Transverse colon (tissue), 4 donors: ENCODE measurements around the gene DMRTA2. TPM values are rescaled to one million over a fixed set of nuclear protein-coding genes. Genes with fewer than 3 reads are reported as not detected.

Experiments used
- DNase-seq: peaks from one replicate; pipeline ENCODE4 v3.0.0-alpha.2; 2019
- H3K27ac ChIP-seq, 4 donors: fragments of 200-600 bp; sonication (generic); 2 replicates each; pipeline ENCODE4 v1.5.1; 2016 to 2018; ENCODE audit warnings: inconsistent platforms in 4 of 4
- H3K27me3 ChIP-seq: fragments of 200-600 bp; sonication (generic); 2 replicates; pipeline ENCODE4 v1.5.1; 2017; ENCODE audit warnings: inconsistent platforms
- H3K36me3 ChIP-seq, 4 donors: fragments of 200-600 bp; sonication (generic); 2 replicates each; pipeline ENCODE4 v1.5.1; 2017 to 2019; ENCODE audit warnings: inconsistent platforms in 4 of 4
- H3K4me1 ChIP-seq, 4 donors: fragments of 200-600 bp; sonication (generic); 2 replicates each; pipeline ENCODE4 v1.5.1; 2017 to 2020; ENCODE audit warnings: inconsistent platforms in 4 of 4
- H3K4me3 ChIP-seq, 4 donors: fragments of 200-600 bp; sonication (generic); 1 replicate in 1 of 4; 2 replicates in 3 of 4; pipeline versions ENCODE4 v1.5.1 to v1.6.1; 2017 to 2019; ENCODE audit warnings: inconsistent platforms in 4 of 4
- H3K9me3 ChIP-seq, 2 donors: fragments of 200-600 bp; sonication (generic); 2 replicates each; pipeline ENCODE4 v1.5.1; 2017 to 2019; ENCODE audit warnings: inconsistent platforms in 2 of 2
- CTCF ChIP-seq, 5 experiments: fragments of 200-600 bp in 3 of 5; fragments of 450-650 bp in 2 of 5; sonication (generic) in 3 of 5; IDR thresholded peaks; 1 replicate in 2 of 5; 2 replicates in 3 of 5; pipeline ENCODE4 v1.5.1; 2016 to 2017; ENCODE audit warnings: antibody characterized with exemption in 5 of 5, inconsistent platforms in 3 of 5, mild to moderate bottlenecking in 2 of 5, moderate library complexity in 1 of 5
- EP300 ChIP-seq: sonication (generic); formaldehyde crosslinking; IDR thresholded peaks from one replicate; pipeline ENCODE4 v1.6.1; 2017; ENCODE audit warnings: antibody characterized with exemption, low read depth
- POLR2A ChIP-seq: fragments of 450-650 bp; IDR thresholded peaks from one replicate; pipeline ENCODE4 v1.6.1; 2016; ENCODE audit warnings: antibody characterized with exemption, mild to moderate bottlenecking, moderate library complexity
- POLR2AphosphoS5 ChIP-seq, 3 donors: sonication (generic); formaldehyde crosslinking; IDR thresholded peaks; one replicate each; pipeline ENCODE4 v1.6.1; 2016; ENCODE audit warnings: antibody characterized with exemption in 3 of 3
- WGBS, 2 donors: methylation state at CpG; one replicate each; pipeline ENCODE4 v1.1.5; 2018; ENCODE audit warnings: low coverage in 1 of 2; 5-methylcytosine and 5-hydroxymethylcytosine counted together
- in situ Hi-C, 4 donors: fragments of 200-750 bp; cut with MboI; loops; one replicate each; pipeline versions ENCODE4 v1.15.0 to v1.15.1; 2017; ENCODE audit warnings: low sequenced_read_pairs in 3 of 4, low pct_ligation_motif_present in 1 of 4, low pct_unique_long_range_greater_than_20kb in 1 of 4
- intact Hi-C: fragments of 100-400 bp; cut with DNase I; formaldehyde crosslinking; loops from one replicate; pipeline ENCODE4 v1.15.1; 2023; ENCODE audit warnings: low total_unique reads
- total RNA-seq, 4 donors: library from RNA; depleted of rRNA; stranded (reverse); fragments of >200 nt; gene quantifications; one replicate each; pipeline ENCODE4 v1.1.0, GENCODE V29; 2016

DMRTA2 gene
- total RNA-seq, 4 donors from 2014 or later: not detected

- TF ChIP-seq CTCF (IDR thresholded peaks at IDR 0.05) (no peak), POLR2AphosphoS5 (IDR thresholded peaks at IDR 0.05) (no peak), POLR2A (no peak), EP300 (no peak)
- H3K27me3 ChIP-seq: no peaks in the 10 kb centered on the region
- in situ Hi-C loops: no loop called here
- WGBS, 2 donors: 92 to 94% methylated on average over 1 of the region's 1 CpG
- H3K36me3 ChIP-seq: no peaks in the 10 kb centered on the region
- H3K4me3 ChIP-seq: no peak overlapping the region
- DNase-seq: no peak
- no peak overlapping the region for H3K27ac ChIP-seq
- intact Hi-C loops: no loop called here
- no peaks in the 10 kb centered on the region for H3K9me3 ChIP-seq
- no peaks in the 10 kb centered on the region for H3K4me1 ChIP-seq
Measured at GRCh38 chr1:50447961-50448360, 24.7 kb upstream of the DMRTA2 start.

GRCh38 chr1:50441183-50441582, 17.9 kb upstream of the DMRTA2 start:
- H3K9me3 ChIP-seq: no peaks in the 10 kb centered on the region
- TF ChIP-seq CTCF (IDR thresholded peaks at IDR 0.05) (no peak), POLR2AphosphoS5 (IDR thresholded peaks at IDR 0.05) (no peak), EP300 (no peak), POLR2A (no peak)
- H3K36me3 ChIP-seq: peaks cover 0 to 15% (median 2%) of the 10 kb centered on the region in 4 donors
- 91 to 100% methylated on average over 6 of the region's 6 CpGs for WGBS, 2 donors
- in situ Hi-C loops (no loop called here), intact Hi-C loops (no loop called here)
- H3K4me3 ChIP-seq: no peak overlapping the region
- no peak for DNase-seq
- no peaks in the 10 kb centered on the region for H3K4me1 ChIP-seq
- no peaks in the 10 kb centered on the region for H3K27me3 ChIP-seq
- H3K27ac ChIP-seq: no peak overlapping the region

DNA sequence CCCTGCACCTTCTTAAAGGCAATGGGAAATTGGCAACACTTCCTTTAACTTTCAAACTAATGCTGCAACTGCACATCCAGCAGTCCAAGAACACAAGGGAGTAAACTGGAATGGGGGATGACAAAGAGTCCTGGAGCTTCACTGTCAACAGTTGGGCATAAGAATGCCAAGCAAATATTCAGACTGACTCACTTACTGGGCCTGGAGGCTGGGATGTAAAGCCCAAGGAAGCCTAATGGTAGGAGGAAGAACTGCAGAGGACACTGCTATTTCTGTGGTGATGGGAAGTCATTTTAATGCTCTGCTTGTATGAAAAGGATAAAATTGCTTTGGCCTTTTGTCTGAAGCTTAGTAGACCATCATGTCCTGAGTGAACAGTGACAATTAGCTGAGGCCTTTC, 15.7 kb upstream of the DMRTA2 start:
- Histone ChIP-seq H3K27me3 (no peaks in the 10 kb centered on the region), H3K27ac (no peak overlapping the region), H3K9me3 (no peaks in the 10 kb centered on the region), H3K36me3 (peaks cover 0 to 15% (median 2%) of the 10 kb centered on the region in 4 donors), H3K4me3 (no peak overlapping the region), H3K4me1 (no peaks in the 10 kb centered on the region)
- intact Hi-C loops (no loop called here), in situ Hi-C loops (no loop called here)
- TF ChIP-seq POLR2AphosphoS5 (IDR thresholded peaks at IDR 0.05): no peak
- TF ChIP-seq POLR2A: no peak
- no peak for TF ChIP-seq CTCF (IDR thresholded peaks at IDR 0.05)
- TF ChIP-seq EP300: no peak
- no peak for DNase-seq

DNA sequence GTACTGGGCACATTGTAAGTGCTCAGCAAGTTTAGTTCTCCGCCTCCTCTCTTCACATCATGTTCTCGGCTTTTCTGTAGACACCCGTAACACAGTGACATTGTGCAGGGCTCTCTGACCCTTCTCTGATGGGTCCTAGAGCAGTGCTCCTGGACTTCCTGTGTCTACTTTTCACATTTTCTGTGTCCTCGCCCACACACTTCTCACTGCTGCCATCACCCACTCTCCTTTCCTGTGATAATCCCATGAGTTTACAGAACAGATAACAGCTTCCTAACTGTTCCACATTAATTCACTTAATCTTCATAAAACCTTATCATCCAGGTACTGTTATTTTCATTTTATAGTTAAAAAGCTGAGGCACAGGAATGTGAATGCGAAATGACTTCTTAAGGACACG, 13.2 kb upstream of the DMRTA2 start:
- Histone ChIP-seq H3K27ac (no peak overlapping the region), H3K36me3 (peaks cover 0 to 15% (median 2%) of the 10 kb centered on the region in 4 donors), H3K27me3 (peaks cover 16% of the 10 kb centered on the region), H3K4me1 (no peaks in the 10 kb centered on the region), H3K9me3 (no peaks in the 10 kb centered on the region), H3K4me3 (no peak overlapping the region)
- intact Hi-C loops: no loop called here
- WGBS, 2 donors: 92 to 100% methylated on average over 2 to 6 of the region's 6 CpGs
- in situ Hi-C loops: no loop called here
- TF ChIP-seq CTCF (IDR thresholded peaks at IDR 0.05) (no peak), EP300 (no peak), POLR2A (no peak), POLR2AphosphoS5 (IDR thresholded peaks at IDR 0.05) (no peak)
- no peak for DNase-seq
